SK-N-SH treated with all-trans-retinoic acid at 6 μM for 48 hours (cell line): ENCODE results near the gene RGL2.

Source experiments
- BACH2 ChIP-seq: fragments of 250-450 bp; sonication (Bioruptor Pico); IDR thresholded peaks from 2 replicates; pipeline ENCODE4 v1.9.0; 2021; ENCODE audit warnings: mild to moderate bottlenecking, borderline replicate concordance
- CSRNP3 ChIP-seq: fragments of 250-450 bp; sonication (Bioruptor Pico); IDR thresholded peaks from 2 replicates; pipeline ENCODE4 v1.5.1; 2021; ENCODE audit warnings: mild to moderate bottlenecking, moderate library complexity
- PATZ1 ChIP-seq: fragments of 250-450 bp; sonication (Bioruptor Pico); IDR thresholded peaks from 2 replicates; pipeline ENCODE4 v1.8.0; 2020; ENCODE audit warnings: mild to moderate bottlenecking, moderate library complexity, borderline replicate concordance
- POU6F1 ChIP-seq: fragments of 250-450 bp; sonication (Bioruptor Pico); IDR thresholded peaks from 2 replicates; pipeline ENCODE4 v1.8.0; 2021; ENCODE audit warnings: low read depth, mild to moderate bottlenecking, moderate library complexity, borderline replicate concordance
- RARB ChIP-seq: fragments of 250-450 bp; sonication (Bioruptor Pico); IDR thresholded peaks from 2 replicates; pipeline ENCODE4 v1.8.0; 2021; ENCODE audit warnings: mild to moderate bottlenecking, moderate library complexity
- SNAI2 ChIP-seq: fragments of 250-450 bp; sonication (Bioruptor Pico); IDR thresholded peaks from 2 replicates; pipeline ENCODE4 v1.5.0; 2020; ENCODE audit warnings: mild to moderate bottlenecking, moderate library complexity
- TOX ChIP-seq: fragments of 250-450 bp; sonication (Bioruptor Pico); IDR thresholded peaks from 2 replicates; pipeline ENCODE4 v1.8.0; 2021; ENCODE audit warnings: mild to moderate bottlenecking, moderate library complexity, borderline replicate concordance
- TSHZ2 ChIP-seq: fragments of 250-450 bp; sonication (Bioruptor Pico); IDR thresholded peaks from 2 replicates; pipeline ENCODE4 v1.5.0; 2020; ENCODE audit warnings: mild to moderate bottlenecking, moderate library complexity
- ZC3H10 ChIP-seq: fragments of 250-450 bp; sonication (Bioruptor Pico); IDR thresholded peaks from 2 replicates; pipeline ENCODE4 v1.5.1; 2021; ENCODE audit warnings: mild to moderate bottlenecking, moderate library complexity
- ZFP3 ChIP-seq: fragments of 250-450 bp; sonication (Bioruptor Pico); IDR thresholded peaks from 2 replicates; pipeline ENCODE4 v1.5.0; 2020; ENCODE audit warnings: mild to moderate bottlenecking, moderate library complexity
- ZFP30 ChIP-seq: fragments of 450-650 bp; formaldehyde crosslinking; IDR thresholded peaks from 2 replicates; pipeline ENCODE4 v1.5.0; 2022; ENCODE audit warnings: mild to moderate bottlenecking, moderate library complexity

- no peak for TF ChIP-seq ZC3H10 (CRISPR knock-in tag)
- TF ChIP-seq POU6F1 (CRISPR knock-in tag), result no peak
- TF ChIP-seq SNAI2 (CRISPR knock-in tag), result no peak
- no peak for TF ChIP-seq CSRNP3
- TF ChIP-seq TSHZ2, result no peak
- no peak for TF ChIP-seq ZFP30 (CRISPR knock-in tag)
- no peak for TF ChIP-seq PATZ1 (CRISPR knock-in tag)
- TF ChIP-seq RARB, result no peak
- no peak for TF ChIP-seq BACH2 (CRISPR knock-in tag)
- no peak for TF ChIP-seq ZFP3 (CRISPR knock-in tag)
- TF ChIP-seq TOX (CRISPR knock-in tag), result no peak
These were observed 45.3 kb upstream of the RGL2 start for GRCh38 chr6:33343953-33344611.
